HepG2 (cell line): ENCODE results near the gene FGD6. TPM values are rescaled to one million over a fixed set of nuclear protein-coding genes. Genes with fewer than 3 reads are reported as not detected.
A peak's percentile ranks its signal among the peaks of the same experiment; 100 is the strongest.

Experiments
- ATAC-seq: fragments of 200-7000 bp; cut with Tn5 transposase; 3 replicates; pipeline ENCODE4 v1.9.1; 2020; ENCODE audit warnings: mild to moderate bottlenecking, moderate library complexity
- BruUV-seq: library from RNA; stranded (reverse); fragments of 400-500 nt; replicated peaks from 2 replicates; lab custom pipeline; 2021; lab: Mats Ljungman, UMichigan
- CTCF ChIA-PET: fragments of 300-600 bp; formaldehyde crosslinking; extraction: SDS; loops from one replicate; lab custom pipeline; 2021; ENCODE audit warnings: low total read pairs, inconsistent platforms, low intra/inter-chr PET ratio; lab: Yijun Ruan, JAX
- POLR2A ChIA-PET: fragments of 350-600 bp; sonication (Branson Sonifier 250); formaldehyde crosslinking; loops from one replicate; lab custom pipeline; 2020; ENCODE audit warnings: antibody characterized with exemption, inconsistent platforms; lab: Yijun Ruan, JAX
- DNase-seq: peaks from one replicate; pipeline ENCODE4 v3.0.0-alpha.2; 2015; ENCODE audit warnings: low spot score
- FAIRE-seq: peaks from 3 replicates; lab custom pipeline; 2011; peaks lifted over from hg19 to GRCh38; lab: Jason Lieb, UNC
- H2AFZ ChIP-seq: one replicate; pipeline ENCODE4 v1.6.1; 2011; ENCODE audit warnings: low read length, inconsistent platforms
- H3K27ac ChIP-seq: fragments of 300-600 bp; 3 replicates; pipeline ENCODE4 v1.8.0; 2011; ENCODE audit warnings: mixed run types, mild to moderate bottlenecking, mixed read lengths, low read length, inconsistent platforms; ENCODE audit not compliant: insufficient read depth; ENCODE audit errors: extremely low read length
- H3K27me3 ChIP-seq, 2 experiments: fragments of 200-600 bp in 1 of 2; 2 replicates in 1 of 2; 3 replicates in 1 of 2; pipeline versions ENCODE4 v1.6.0 to v1.8.0; 2011; ENCODE audit warnings: low read length in 2 of 2, mild to moderate bottlenecking in 2 of 2, moderate library complexity in 2 of 2, inconsistent platforms in 1 of 2; ENCODE audit not compliant: insufficient read depth in 2 of 2, control insufficient read depth in 1 of 2
- H3K36me3 ChIP-seq, 2 experiments: fragments of 200-600 bp in 1 of 2; replicated peaks in 1 of 2; 2 replicates in 1 of 2; 3 replicates in 1 of 2; pipeline versions ENCODE4 v1.5.1 to v1.8.0; 2011; ENCODE audit warnings: low read length in 2 of 2, inconsistent platforms in 1 of 2; ENCODE audit not compliant: insufficient read depth in 2 of 2, control insufficient read depth in 1 of 2
- H3K4me1 ChIP-seq: 2 replicates; pipeline ENCODE4 v1.5.1; 2012; ENCODE audit warnings: low read length, inconsistent platforms; ENCODE audit not compliant: insufficient read depth
- H3K4me2 ChIP-seq: 2 replicates; pipeline ENCODE4 v1.6.0; 2011; ENCODE audit warnings: low read depth, low read length, inconsistent platforms
- H3K4me3 ChIP-seq, 3 experiments: fragments of 200-600 bp in 1 of 3; sonication (generic), shearing (Covaris generic) in 1 of 3; replicated peaks in 1 of 3; 2 replicates each; pipeline ENCODE4 v1.5.1; 2011 to 2016; ENCODE audit warnings: low read length in 3 of 3, inconsistent platforms in 2 of 3, low read depth in 2 of 3, mild to moderate bottlenecking in 2 of 3, control low read depth in 1 of 3, mixed read lengths in 1 of 3; ENCODE audit not compliant: insufficient read depth in 1 of 3
- H3K79me2 ChIP-seq: one replicate; pipeline ENCODE4 v1.6.1; 2011; ENCODE audit warnings: low read length, inconsistent platforms; ENCODE audit not compliant: insufficient read depth
- H3K9ac ChIP-seq: 2 replicates; pipeline ENCODE4 v1.6.0; 2011; ENCODE audit warnings: mild to moderate bottlenecking, low read depth, low read length, inconsistent platforms; ENCODE audit not compliant: insufficient read depth
- H3K9me3 ChIP-seq: 2 replicates; pipeline ENCODE4 v1.5.1; 2012; ENCODE audit warnings: mild to moderate bottlenecking, low read length
- H4K20me1 ChIP-seq: 2 replicates; pipeline ENCODE4 v1.6.0; 2011; ENCODE audit warnings: inconsistent platforms, mild to moderate bottlenecking, low read length, moderate library complexity; ENCODE audit not compliant: insufficient read depth
- BCLAF1 ChIP-seq: fragments of 450-650 bp; IDR thresholded peaks from 2 replicates; pipeline ENCODE4 v1.6.1; 2017; ENCODE audit warnings: mild to moderate bottlenecking
- MAFF ChIP-seq: IDR thresholded peaks from 2 replicates; pipeline ENCODE4 v1.6.1; 2011; ENCODE audit warnings: low read depth, low read length, improper control_type of control experiment
- MAFK ChIP-seq, 2 experiments: IDR thresholded peaks in 1 of 2; conservative IDR thresholded peaks in 1 of 2; 2 replicates each; pipeline ENCODE4 v1.6.1; 2011; ENCODE audit warnings: improper control_type of control experiment in 2 of 2, low read length in 2 of 2
- ZNF234 ChIP-seq: sonication (generic); formaldehyde crosslinking; conservative IDR thresholded peaks from 2 replicates; pipeline ENCODE4 v1.5.1; 2020; ENCODE audit warnings: mild to moderate bottlenecking, missing genetic modification reagents
- ZNF549 ChIP-seq: sonication (generic); formaldehyde crosslinking; IDR thresholded peaks from 2 replicates; pipeline ENCODE4 v1.5.0; 2020; ENCODE audit warnings: missing genetic modification reagents
- ZNF704 ChIP-seq: sonication (generic); formaldehyde crosslinking; IDR thresholded peaks from 2 replicates; pipeline ENCODE4 v1.8.1; 2023; ENCODE audit warnings: mild to moderate bottlenecking, inconsistent platforms, moderate library complexity, missing genetic modification reagents, borderline replicate concordance
- WGBS: methylation state at CpG from one replicate; pipeline ENCODE4 v1.1.6; 2017; ENCODE audit warnings: low lambda C conversion rate; 5-methylcytosine and 5-hydroxymethylcytosine counted together
- in situ Hi-C: cut with HindIII; loops from 2 replicates; pipeline ENCODE4 v1.10.0; 2017; ENCODE audit warnings: low pct_unique_long_range_greater_than_20kb; ENCODE audit not compliant: extremely low pct_ligation_motif_present
- intact Hi-C: fragments of 100-400 bp; cut with micrococcal nuclease; formaldehyde crosslinking; loops from one replicate; pipeline ENCODE4 v1.10.0; 2022; ENCODE audit not compliant: unreplicated experiment
- polyA plus RNA-seq, 8 experiments: library from polyadenylated mRNA; depleted of rRNA in 3 of 8; stranded (reverse) in 7 of 8; unstranded in 1 of 8; fragments of >200 nt; fragmentation: Illumina TruSeq in 4 of 8; extraction: Trizol in 4 of 8; gene quantifications; 2 replicates each; pipeline versions ENCODE4 v1.2.1 to v1.2.3, GENCODE V29; 2011 to 2016; ENCODE audit warnings: low read depth in 4 of 8, missing spikeins in 1 of 8, mixed read lengths in 1 of 8; ENCODE audit not compliant: insufficient read depth in 1 of 8
- total RNA-seq, 5 experiments: library from RNA; depleted of rRNA; stranded (reverse); fragments of >200 nt; fragmentation: Illumina TruSeq; extraction: Trizol; gene quantifications; 2 replicates each; pipeline ENCODE4 v1.2.3, GENCODE V29; 2016; ENCODE audit warnings: low read depth in 1 of 5

The FGD6 gene
- total and polyA plus RNA-seq, 2 of the 13 experiments (the other 11 are each of a cell fraction or from before 2014, with no cell fraction given), result 2.2 to 4.3 TPM

DNA sequence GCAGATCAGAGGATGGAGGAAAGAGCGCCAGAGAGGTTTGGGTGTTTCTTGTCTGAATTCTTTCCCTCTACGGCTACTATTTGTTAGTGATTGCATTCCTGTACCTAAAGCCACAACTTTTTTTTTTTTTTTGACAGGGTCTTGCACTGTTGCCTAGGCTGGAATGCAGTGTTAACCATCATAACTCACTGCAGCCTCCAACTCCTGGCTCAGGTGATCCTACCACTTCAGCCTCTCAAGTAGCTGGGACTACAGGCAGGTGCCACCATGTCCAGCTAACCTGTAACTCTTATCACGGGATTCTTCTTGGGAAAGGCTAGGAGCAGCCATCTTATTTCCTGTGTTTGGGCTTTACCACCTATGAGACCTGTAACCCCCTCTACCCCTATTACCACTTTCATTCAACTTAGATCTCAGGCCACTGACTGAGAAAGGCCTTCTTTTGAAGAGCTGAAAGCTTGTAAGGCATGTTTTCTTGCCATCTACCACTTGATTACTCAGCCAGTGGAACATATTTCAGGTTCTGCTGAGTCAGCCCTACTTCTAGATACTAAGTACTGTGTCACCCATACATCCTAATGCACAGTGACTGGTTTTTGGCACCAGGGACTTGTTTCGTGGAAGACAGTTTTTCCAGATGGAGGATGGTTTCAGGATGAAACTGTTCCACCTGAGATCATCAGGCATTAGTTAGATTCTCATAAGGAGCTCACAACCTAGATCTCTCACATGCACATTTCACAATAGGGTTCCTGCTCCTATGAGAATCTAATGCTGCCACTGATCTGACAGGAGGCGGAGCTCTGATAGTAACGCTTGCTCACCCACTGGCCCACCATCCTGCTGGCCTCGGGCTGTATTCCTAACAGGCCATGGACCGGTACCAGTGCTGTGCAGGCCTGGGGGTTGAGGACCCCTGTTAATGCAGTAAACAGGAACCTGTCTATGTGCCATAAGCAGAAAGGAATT is 7.2 kb upstream of the FGD6 start:
- Histone ChIP-seq H3K79me2 (peaks cover 83% of the 10 kb centered on the region), H3K27me3 (no peaks in the 10 kb centered on the region), H2AFZ (no peak overlapping the region), H3K27ac (no peak overlapping the region), H3K4me1 (peaks cover 24% of the 10 kb centered on the region), H4K20me1 (0 out of 2 replicates have a peak, but pooled peaks cover 3% of the 10 kb centered on the region), H3K9ac (no peak overlapping the region), H3K9me3 (no peaks in the 10 kb centered on the region), H3K36me3 (peaks cover 1 to 8% of the 10 kb centered on the region in 2 experiments; a peak in 4 of 5 replicates), H3K4me3 (no peak overlapping the region), H3K4me2 (no peak overlapping the region)
- CTCF ChIA-PET, result no interaction called here
- no peak for DNase-seq
- no peak for ATAC-seq
- WGBS, result 90% methylated on average over 5 of the region's 8 CpGs
- intact Hi-C loops, result no loop called here
- no peak for TF ChIP-seq ZNF549 (CRISPR knock-in tag)
- no peak for TF ChIP-seq ZNF704 (CRISPR knock-in tag)
- peak; percentile 96 for TF ChIP-seq MAFK (conservative IDR thresholded peaks at IDR 0.05 in 1 of 2, IDR thresholded peaks at IDR 0.05 in 1 of 2; ENCODE audit: low read length in 2 of 2)
- peak; percentile 95 for TF ChIP-seq MAFF
- POLR2A ChIA-PET, result no interaction called here
- in situ Hi-C loops, result no loop called here
- BruUV-seq, result no TSS peak
- no peak for FAIRE-seq

GRCh38 chr12:95220726-95221125 is 3.5 kb upstream of the FGD6 start:
- H3K9ac ChIP-seq, result no peak overlapping the region
- no peak overlapping the region for H3K27ac ChIP-seq
- H3K27me3 ChIP-seq, result no peaks in the 10 kb centered on the region; a peak in 1 of 5 replicates
- ATAC-seq (no peak), DNase-seq (no peak), FAIRE-seq (no peak)
- no TSS peak for BruUV-seq
- H4K20me1 ChIP-seq, result 0 out of 2 replicates have a peak, but pooled peaks cover 3% of the 10 kb centered on the region
- ChIA-PET CTCF (no interaction called here), POLR2A (no interaction called here)
- no peak overlapping the region for H2AFZ ChIP-seq
- H3K4me3 ChIP-seq, result no peak overlapping the region
- peaks cover 82% of the 10 kb centered on the region for H3K79me2 ChIP-seq
- peaks cover 1 to 8% of the 10 kb centered on the region in 2 experiments; a peak in 4 of 5 replicates for H3K36me3 ChIP-seq
- intact Hi-C loops (no loop called here), in situ Hi-C loops (no loop called here)
- no peaks in the 10 kb centered on the region for H3K9me3 ChIP-seq
- 0 out of 2 replicates have a peak overlapping the region, but pooled peaks have one; percentile 92 for H3K4me2 ChIP-seq
- peaks cover 31% of the 10 kb centered on the region for H3K4me1 ChIP-seq
- TF ChIP-seq ZNF234 (CRISPR knock-in tag) (no peak), BCLAF1 (no peak)
